ENCODE measurements around the gene CCR7. TPM values are rescaled to one million over a fixed set of nuclear protein-coding genes. Genes with fewer than 3 reads are reported as not detected.

Gene CCR7
- polyA plus RNA-seq, 2 of the 4 experiments (the other 2 are of a cell fraction): 0.84 to 1.4 TPM

DNA sequence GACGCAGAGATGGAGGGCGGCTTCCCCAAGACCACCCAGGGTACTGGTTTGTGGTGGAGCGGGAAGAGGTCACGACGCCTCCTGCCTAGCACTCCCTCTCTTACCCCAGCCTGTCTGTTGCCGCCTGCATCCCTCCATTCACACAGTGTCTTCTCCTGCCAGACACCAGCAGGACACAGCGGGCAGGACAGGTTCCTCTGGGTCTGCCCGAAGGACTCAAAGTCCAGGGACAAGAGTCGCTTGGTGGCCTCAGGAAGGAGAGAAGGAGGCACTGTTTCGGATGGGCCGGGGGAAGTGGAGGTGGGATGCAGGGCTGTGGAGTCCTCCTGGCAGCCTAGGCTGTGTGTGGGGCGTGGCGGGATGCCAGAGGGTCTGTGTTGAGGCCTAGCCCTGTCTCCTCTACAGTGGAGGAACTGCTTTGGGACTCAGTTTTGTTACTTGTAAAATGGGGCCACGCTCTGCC lies 44.2 kb downstream of the CCR7 start:
- Histone ChIP-seq H3K4me3 (no peak overlapping the region), H3K27ac (peak overlapping the region; percentile 97 to 99), H3K4me1 (peaks cover 76% of the 10 kb centered on the region), H3K9me3 (peaks cover 30% of the 10 kb centered on the region), H3K4me2 (peak overlapping the region; percentile 48)
- FAIRE-seq (no peak), DNase-seq (ENCODE audit: low read depth in 1 of 2, low spot score in 1 of 2) (no peak), ATAC-seq (no peak)
- POLR2A ChIA-PET: interaction anchor here (0.6 to 1.5 kb wide), 8 partner anchors 22 to 58 kb away, joined by 3 to 5 read pairs (median 4); no protein-coding TSS in a partner anchor
- TF ChIP-seq HOXA7 (CRISPR knock-in tag; IDR thresholded peaks at IDR 0.05) (peak; percentile 51; the same call in 1 of the 2 replicates), RARB (CRISPR knock-in tag; IDR thresholded peaks at IDR 0.05) (no peak), HOXB13 (CRISPR knock-in tag; IDR thresholded peaks at IDR 0.05; ENCODE audit: low read depth) (peak; percentile 77; the same call in 1 of the 2 replicates), JUNB (IDR thresholded peaks at IDR 0.05) (no peak), FOXS1 (CRISPR knock-in tag; IDR thresholded peaks at IDR 0.05) (0 out of 2 replicates have a peak, but pooled peaks have one; percentile 6), TP53 (CRISPR knock-in tag; IDR thresholded peaks at IDR 0.05) (peak; percentile 64; the same call in 1 of the 2 replicates), ZNF302 (CRISPR knock-in tag; IDR thresholded peaks at IDR 0.05) (peak; percentile 41; the same call in 1 of the 2 replicates), FOSB (CRISPR knock-in tag; IDR thresholded peaks at IDR 0.05) (0 out of 2 replicates have a peak, but pooled peaks have one; percentile 50), HOXB5 (CRISPR knock-in tag; IDR thresholded peaks at IDR 0.05) (peak; percentile 62; the same call in 1 of the 2 replicates), MAFK (IDR thresholded peaks at IDR 0.05; ENCODE audit: partially characterized antibody) (no peak)
- CTCF ChIA-PET: interaction anchor here (0.7 to 36.6 kb wide), 11 partner anchors 13 to 66 kb away, joined by 3 to 1144 read pairs (median 11); partner anchors contain the start of genes CCR7 and IGFBP4
- 80% methylated on average over 14 of the region's 14 CpGs for WGBS (ENCODE audit: missing lambda C conversion rate)

DNA sequence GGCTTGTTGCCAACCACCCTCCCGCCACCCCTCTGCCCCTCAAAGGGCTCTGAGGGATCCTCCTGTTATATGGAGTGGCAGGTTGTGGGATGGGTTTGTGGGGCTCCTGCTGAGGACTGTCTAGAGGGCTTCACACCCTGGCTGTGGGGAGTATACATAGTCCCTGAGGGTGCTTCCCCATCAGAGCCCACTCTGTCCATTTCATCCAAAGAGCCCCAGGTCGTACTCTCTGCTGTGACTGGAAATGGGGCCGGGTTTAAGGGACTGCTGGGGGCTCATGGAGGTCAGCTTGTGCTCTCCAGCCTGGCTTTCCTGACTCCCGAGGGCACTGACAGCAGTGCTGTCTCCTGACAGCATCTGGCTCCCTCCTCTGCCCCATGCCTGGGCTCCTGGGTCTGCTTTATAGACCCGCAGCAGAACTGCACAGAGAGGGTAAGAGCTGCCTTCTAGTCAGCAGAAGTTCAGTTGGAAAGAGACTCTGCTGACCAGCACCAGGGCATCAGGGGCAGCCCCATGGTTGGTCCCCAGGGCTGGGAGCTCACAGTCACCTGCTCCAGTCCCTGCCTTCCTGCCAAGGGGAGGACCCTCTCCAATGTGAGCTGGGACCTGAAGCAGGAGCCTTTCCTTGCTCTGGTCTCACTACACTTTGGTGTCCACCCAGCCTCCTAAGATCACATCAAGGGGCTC lies 46.0 kb downstream of the CCR7 start:
- FAIRE-seq (no peak), ATAC-seq (peak; percentile 11 to 16), DNase-seq (ENCODE audit: low read depth in 1 of 2, low spot score in 1 of 2) (no peak)
- TF ChIP-seq MAX (IDR thresholded peaks at IDR 0.05): peak; percentile 23; the same call in 1 of the 2 replicates
- no peak for TF ChIP-seq JUN (IDR thresholded peaks at IDR 0.05)
- TF ChIP-seq KDM1A (IDR thresholded peaks at IDR 0.05; ENCODE audit: low read depth): no peak
- peak; percentile 56; the same call in 1 of the 2 replicates for TF ChIP-seq HOXB13 (CRISPR knock-in tag; IDR thresholded peaks at IDR 0.05; ENCODE audit: low read depth)
- TF ChIP-seq TFCP2L1 (CRISPR knock-in tag; IDR thresholded peaks at IDR 0.05): no peak
- no peak for TF ChIP-seq RAD21 (conservative IDR thresholded peaks at IDR 0.05 in 1 of 2, IDR thresholded peaks at IDR 0.05 in 1 of 2)
- 58% methylated on average over 5 of the region's 5 CpGs for WGBS (ENCODE audit: missing lambda C conversion rate)
- H3K4me1 ChIP-seq: peaks cover 86% of the 10 kb centered on the region
- no peak overlapping the region for H3K4me3 ChIP-seq
- ChIA-PET CTCF (interaction anchor here (0.8 to 36.6 kb wide), 13 partner anchors 8 to 120 kb away, joined by 3 to 1144 read pairs (median 6); partner anchors contain the start of genes CCR7 and IGFBP4), POLR2A (interaction anchor here (0.6 to 1.6 kb wide), 5 partner anchors 8 to 56 kb away, joined by 3 to 5 read pairs (median 5); no protein-coding TSS in a partner anchor)
- peak overlapping the region; percentile 97 to 99 for H3K27ac ChIP-seq
- peak overlapping the region; percentile 53 for H3K4me2 ChIP-seq
- H3K9me3 ChIP-seq: peaks cover 12% of the 10 kb centered on the region

DNA sequence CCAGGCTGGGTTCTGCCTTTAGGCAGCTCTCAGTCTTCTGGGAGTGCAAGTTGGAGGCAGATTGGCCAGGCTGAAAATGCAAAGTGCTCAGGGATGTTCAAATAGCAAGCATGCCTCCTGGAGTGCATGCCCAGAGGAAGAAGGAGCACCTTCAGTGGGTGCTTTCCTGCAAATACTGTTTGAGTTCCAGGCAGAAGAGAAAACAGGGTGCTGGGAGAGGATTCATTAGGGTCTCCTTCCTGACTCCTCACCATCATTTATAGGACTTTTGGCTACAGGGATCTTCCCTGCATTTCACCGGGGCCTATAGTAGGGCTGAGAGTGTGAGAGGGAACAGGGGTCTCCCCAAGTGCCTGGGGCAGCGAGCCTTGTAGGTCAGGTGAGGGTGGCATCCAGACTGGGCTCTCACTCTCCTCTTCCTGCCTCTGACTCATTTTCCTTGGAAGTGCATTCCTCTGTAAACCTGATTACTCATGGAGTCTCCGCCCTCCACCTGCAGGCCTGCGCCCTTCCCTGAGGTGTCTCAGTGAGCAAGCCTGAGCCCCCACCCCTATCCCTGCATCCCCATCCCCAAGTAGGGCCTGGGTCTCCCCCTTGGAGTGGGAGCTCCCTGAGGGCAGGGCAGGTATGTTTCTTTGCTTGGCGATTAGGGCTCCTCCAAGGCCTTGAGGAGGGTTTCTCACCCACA lies 46.7 kb downstream of the CCR7 start:
- CTCF ChIA-PET: interaction anchor here (0.8 to 36.6 kb wide), 10 partner anchors 11 to 120 kb away, joined by 3 to 1144 read pairs (median 16); partner anchors contain the start of genes CCR7 and IGFBP4
- H3K4me1 ChIP-seq: peaks cover 85% of the 10 kb centered on the region
- H3K27ac ChIP-seq: peak overlapping the region; percentile 97 to 99
- TF ChIP-seq FOXS1 (CRISPR knock-in tag; IDR thresholded peaks at IDR 0.05) (peak; percentile 46; the same call in 1 of the 2 replicates), CEBPB (IDR thresholded peaks at IDR 0.05) (0 out of 4 replicates have a peak, but pooled peaks of 1 of the 2 experiments have one; percentile 14), ATOH8 (CRISPR knock-in tag; IDR thresholded peaks at IDR 0.05; ENCODE audit: low read depth) (peak; percentile 44; the same call in 1 of the 2 replicates), ZNF302 (CRISPR knock-in tag; IDR thresholded peaks at IDR 0.05) (peak; percentile 67; the same call in 1 of the 2 replicates), FOSL2 (IDR thresholded peaks at IDR 0.05) (peak; percentile 93), FOSL2 (CRISPR knock-in tag; IDR thresholded peaks at IDR 0.05) (peak; percentile 94), JUN (IDR thresholded peaks at IDR 0.05) (peak in 1 of 2 experiments; percentile 78; a peak in 3 of 5 replicates), RARB (CRISPR knock-in tag; IDR thresholded peaks at IDR 0.05) (peak; percentile 6; the same call in 1 of the 2 replicates), EHF (CRISPR knock-in tag; IDR thresholded peaks at IDR 0.05) (peak; percentile 73; the same call in 1 of the 2 replicates), GATA3 (IDR thresholded peaks at IDR 0.05; ENCODE audit: borderline replicate concordance) (peak; percentile 67; the same call in 1 of the 2 replicates), BCL3 (IDR thresholded peaks at IDR 0.05) (0 out of 3 replicates have a peak, but pooled peaks have one; percentile 69), JUNB (IDR thresholded peaks at IDR 0.05) (peak; percentile 80), HOXB13 (CRISPR knock-in tag; IDR thresholded peaks at IDR 0.05; ENCODE audit: low read depth) (peak; percentile 53; the same call in 1 of the 2 replicates), MYC (IDR thresholded peaks at IDR 0.05; ENCODE audit: borderline replicate concordance, low read length) (peak; percentile 21; the same call in 1 of the 2 replicates), ESRRA (IDR thresholded peaks at IDR 0.05; ENCODE audit: borderline replicate concordance, low read length) (no peak), MAFK (IDR thresholded peaks at IDR 0.05; ENCODE audit: partially characterized antibody) (no peak), HDAC2 (IDR thresholded peaks at IDR 0.05) (no peak), TFCP2L1 (CRISPR knock-in tag; IDR thresholded peaks at IDR 0.05) (peak; percentile 68), MAX (IDR thresholded peaks at IDR 0.05) (peak; percentile 59), NFE2L2 (conservative IDR thresholded peaks at IDR 0.05; ENCODE audit: low read length) (peak; percentile 36; the same call in 1 of the 2 replicates), BHLHE40 (IDR thresholded peaks at IDR 0.05; ENCODE audit: low read depth, low read length) (no peak)

More for the DNA sequence above, 46.7 kb downstream of the CCR7 start:
- H3K9me3 ChIP-seq: peaks cover 5% of the 10 kb centered on the region
- POLR2A ChIA-PET: interaction anchor here (0.5 to 2.6 kb wide), 6 partner anchors 8 to 42 kb away, joined by 3 to 17 read pairs (median 4); no protein-coding TSS in a partner anchor
- ATAC-seq (peak; percentile 71 to 73), DNase-seq (ENCODE audit: low read depth in 1 of 2, low spot score in 1 of 2) (peak; percentile 88 to 96), FAIRE-seq (peak; percentile 72)
- no peak overlapping the region for H3K4me3 ChIP-seq
- WGBS (ENCODE audit: missing lambda C conversion rate): 1% methylated on average over 5 of the region's 5 CpGs
- H3K4me2 ChIP-seq: peak overlapping the region; percentile 53
